GM11168 (cell line): Measurements from ENCODE around the gene CAPN9.

Source experiments
- in situ Hi-C: fragments of 300-500 bp; cut with MboI; formaldehyde crosslinking; loops from one replicate; pipeline ENCODE4 v1.12.0; 2022; ENCODE audit warnings: low sequenced_read_pairs; ENCODE audit not compliant: unreplicated experiment

CAPN9 gene

GRCh38 chr1:230744382-230744781 is 2.8 kb upstream of the CAPN9 start:
- in situ Hi-C loops, result no loop called here

- in situ Hi-C loops, result no loop called here
Observed at GRCh38 chr1:230745071-230745470, 2.1 kb upstream of the CAPN9 start.

- in situ Hi-C loops, result no loop called here
Observed at GRCh38 chr1:230746617-230747016, 571 bp upstream of the CAPN9 start.

- in situ Hi-C loops, result no loop called here
Observed at GRCh38 chr1:230747890-230748800, 957 bp downstream of the CAPN9 start.

- in situ Hi-C loops, result no loop called here
Observed at GRCh38 chr1:230749150-230749549, 2.0 kb downstream of the CAPN9 start.

- in situ Hi-C loops, result no loop called here
Observed at GRCh38 chr1:230749635-230750034, 2.4 kb downstream of the CAPN9 start.

GRCh38 chr1:230750576-230750975 is 3.4 kb downstream of the CAPN9 start:
- in situ Hi-C loops, result no loop called here

- in situ Hi-C loops, result no loop called here
Observed at GRCh38 chr1:230750986-230751625, 3.9 kb downstream of the CAPN9 start.

- in situ Hi-C loops, result no loop called here
Observed at GRCh38 chr1:230752407-230752806, 5.2 kb downstream of the CAPN9 start.

- in situ Hi-C loops, result no loop called here
Observed at GRCh38 chr1:230753191-230753585, 6.0 kb downstream of the CAPN9 start.

- in situ Hi-C loops, result no loop called here
Observed at GRCh38 chr1:230753586-230754251, 6.5 kb downstream of the CAPN9 start.

- in situ Hi-C loops, result no loop called here
Observed at GRCh38 chr1:230754796-230755195, 7.6 kb downstream of the CAPN9 start.

GRCh38 chr1:230757856-230758708 is 10.9 kb downstream of the CAPN9 start:
- in situ Hi-C loops, result no loop called here

GRCh38 chr1:230758709-230759368 is 11.7 kb downstream of the CAPN9 start:
- in situ Hi-C loops, result no loop called here

- in situ Hi-C loops, result no loop called here
Observed at GRCh38 chr1:230759369-230760065, 12.3 kb downstream of the CAPN9 start.

- in situ Hi-C loops, result no loop called here
Observed at GRCh38 chr1:230760360-230760827, 13.2 kb downstream of the CAPN9 start.

GRCh38 chr1:230761443-230762167 is 14.4 kb downstream of the CAPN9 start:
- in situ Hi-C loops, result no loop called here

- in situ Hi-C loops, result no loop called here
Observed at GRCh38 chr1:230763927-230764591, 16.9 kb downstream of the CAPN9 start.
